Omental fat pad (tissue), 4 donors: ENCODE measurements around the gene TMEM97. TPM values are rescaled to one million over a fixed set of nuclear protein-coding genes. Genes with fewer than 3 reads are reported as not detected.

ENCODE experiments used
- ATAC-seq: fragments of 150-250 bp; one replicate; pipeline ENCODE4 v1.9.1; 2016; ENCODE audit warnings: mild to moderate bottlenecking, moderate library complexity; ENCODE audit not compliant: low FRiP score
- DNase-seq: peaks from one replicate; pipeline ENCODE4 v3.0.0-alpha.2; 2019; ENCODE audit warnings: low spot score
- total RNA-seq, 4 donors: library from RNA; depleted of rRNA; stranded (reverse); fragments of >200 nt; gene quantifications; one replicate each; pipeline ENCODE4 v1.1.0, GENCODE V29; 2016
- TF ChIP-seq, protein P1 (sequence below), 3 donors: fragments of 450-650 bp; IDR thresholded peaks; one replicate each; pipeline ENCODE4 v1.5.1; 2016 to 2017; ENCODE audit warnings: antibody characterized with exemption in 3 of 3, mild to moderate bottlenecking in 3 of 3, moderate library complexity in 2 of 3

The TMEM97 gene
- total RNA-seq, 4 donors from 2014 or later, result 3.3 to 10.0 (median 5.1) TPM

GRCh38 chr17:28339431-28339830 lies 20.4 kb downstream of the TMEM97 start:
- TF ChIP-seq, protein P1, sequence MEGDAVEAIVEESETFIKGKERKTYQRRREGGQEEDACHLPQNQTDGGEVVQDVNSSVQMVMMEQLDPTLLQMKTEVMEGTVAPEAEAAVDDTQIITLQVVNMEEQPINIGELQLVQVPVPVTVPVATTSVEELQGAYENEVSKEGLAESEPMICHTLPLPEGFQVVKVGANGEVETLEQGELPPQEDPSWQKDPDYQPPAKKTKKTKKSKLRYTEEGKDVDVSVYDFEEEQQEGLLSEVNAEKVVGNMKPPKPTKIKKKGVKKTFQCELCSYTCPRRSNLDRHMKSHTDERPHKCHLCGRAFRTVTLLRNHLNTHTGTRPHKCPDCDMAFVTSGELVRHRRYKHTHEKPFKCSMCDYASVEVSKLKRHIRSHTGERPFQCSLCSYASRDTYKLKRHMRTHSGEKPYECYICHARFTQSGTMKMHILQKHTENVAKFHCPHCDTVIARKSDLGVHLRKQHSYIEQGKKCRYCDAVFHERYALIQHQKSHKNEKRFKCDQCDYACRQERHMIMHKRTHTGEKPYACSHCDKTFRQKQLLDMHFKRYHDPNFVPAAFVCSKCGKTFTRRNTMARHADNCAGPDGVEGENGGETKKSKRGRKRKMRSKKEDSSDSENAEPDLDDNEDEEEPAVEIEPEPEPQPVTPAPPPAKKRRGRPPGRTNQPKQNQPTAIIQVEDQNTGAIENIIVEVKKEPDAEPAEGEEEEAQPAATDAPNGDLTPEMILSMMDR (IDR thresholded peaks at IDR 0.05), result no peak
- ATAC-seq (no peak), DNase-seq (no peak)

GRCh38 chr17:28340374-28340773 lies 21.4 kb downstream of the TMEM97 start:
- TF ChIP-seq, protein P1 (IDR thresholded peaks at IDR 0.05), result no peak
- no peak for DNase-seq
- ATAC-seq, result no peak

- TF ChIP-seq, protein P1 (IDR thresholded peaks at IDR 0.05), result no peak
- ATAC-seq (no peak), DNase-seq (no peak)
Measured at GRCh38 chr17:28341516-28341915, 22.5 kb downstream of the TMEM97 start.

DNA sequence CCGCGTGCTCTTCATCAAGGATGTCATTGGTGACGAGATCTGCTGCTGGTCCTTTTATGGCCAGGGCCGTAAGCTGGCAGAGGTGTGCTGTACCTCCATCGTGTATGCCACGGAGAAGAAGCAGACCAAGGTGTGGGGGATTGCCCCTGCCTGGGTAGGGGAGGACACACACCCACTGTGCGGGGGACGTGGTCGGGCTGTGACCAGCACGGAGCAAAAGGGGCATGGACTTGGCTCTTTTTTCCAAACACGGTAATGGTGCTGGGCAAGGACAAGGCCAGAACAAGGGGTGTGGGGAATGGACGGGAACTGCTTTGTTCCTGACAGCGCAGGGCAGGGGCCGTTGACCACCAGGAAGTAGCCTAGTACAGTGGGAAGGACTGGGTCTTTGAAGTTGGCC lies 23.3 kb downstream of the TMEM97 start:
- ATAC-seq (no peak), DNase-seq (no peak)
- TF ChIP-seq, protein P1 (IDR thresholded peaks at IDR 0.05), result no peak

DNA sequence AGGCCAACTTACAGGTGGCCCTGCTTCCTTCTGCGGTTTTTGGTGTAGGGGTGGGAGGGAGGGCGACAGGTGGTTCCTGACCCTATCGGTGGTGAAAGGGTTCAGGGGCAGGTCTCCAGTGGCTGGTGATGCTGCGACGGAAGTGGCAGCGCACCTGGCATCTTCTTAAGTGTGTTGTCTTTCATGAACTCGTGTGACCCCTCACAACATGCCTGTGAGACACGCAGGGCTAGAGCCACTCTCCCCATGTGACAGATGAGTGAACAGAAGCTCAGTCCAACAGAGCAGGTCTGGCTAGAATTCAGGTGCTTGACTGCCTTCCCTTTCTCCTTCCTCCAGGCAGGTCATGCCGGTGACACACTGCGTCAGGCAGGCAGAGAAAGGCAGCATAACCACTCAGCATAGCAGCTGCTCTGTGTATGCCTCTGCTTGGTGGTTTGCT lies 24.5 kb downstream of the TMEM97 start:
- ATAC-seq, result no peak
- TF ChIP-seq, protein P1 (IDR thresholded peaks at IDR 0.05), result no peak
- no peak for DNase-seq

GRCh38 chr17:28344011-28344410 lies 25.0 kb downstream of the TMEM97 start:
- TF ChIP-seq, protein P1 (IDR thresholded peaks at IDR 0.05), result no peak
- ATAC-seq (no peak), DNase-seq (no peak)

DNA sequence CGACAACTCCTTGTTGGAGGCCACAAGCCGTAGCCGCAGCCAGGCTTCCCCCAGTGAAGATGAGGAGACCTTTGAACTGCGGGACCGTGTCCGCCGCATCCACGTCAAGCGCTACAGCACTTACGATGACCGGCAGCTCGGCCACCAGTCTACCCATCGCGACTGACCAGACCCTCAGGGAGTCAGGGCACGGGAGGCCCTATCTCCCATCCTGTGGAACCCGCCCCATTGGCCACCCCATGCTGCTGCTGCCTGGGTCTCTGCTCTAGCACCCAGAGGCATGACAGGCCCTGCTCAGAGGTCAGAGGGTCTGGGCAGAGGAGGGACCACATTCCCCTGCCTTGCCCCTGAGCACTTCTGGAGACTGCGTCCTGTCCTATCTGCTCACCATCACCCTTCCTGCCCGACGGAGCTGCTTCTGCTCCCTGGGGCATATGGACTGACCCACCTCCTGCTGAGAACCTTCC lies 25.5 kb downstream of the TMEM97 start:
- ATAC-seq (no peak), DNase-seq (no peak)
- TF ChIP-seq, protein P1 (IDR thresholded peaks at IDR 0.05), result no peak
